NK-92 treated with Interleukin-12 subunit alpha and Interleukin-12 subunit beta, amount 100 ng/mL, for 24 hours (cell line): Measurements from ENCODE around the gene ANXA2R.
"Not testable (repeated sequence)": the region's sequence is repeated elsewhere in the genome, so short reads cannot be mapped to it uniquely, and the experiment has no call there.

Experiments
- DNase-seq: peaks from one replicate; lab custom pipeline; 2025; lab: John Stamatoyannopoulos, UW

Gene ANXA2R

GRCh38 chr5:43060020-43060419 lies 19.9 kb upstream of the ANXA2R start:
- DNase-seq: not testable (repeated sequence)

- DNase-seq: not testable (repeated sequence)
These were observed 15.0 kb upstream of the ANXA2R start for GRCh38 chr5:43055098-43055497.

GRCh38 chr5:43051684-43052083 lies 11.6 kb upstream of the ANXA2R start:
- no peak for DNase-seq

- DNase-seq: no peak
These were observed 10.3 kb upstream of the ANXA2R start for GRCh38 chr5:43050384-43050783.

- no peak for DNase-seq
These were observed 9.1 kb upstream of the ANXA2R start for GRCh38 chr5:43049236-43049635.

GRCh38 chr5:43046474-43046873 lies 6.4 kb upstream of the ANXA2R start:
- DNase-seq: no peak

GRCh38 chr5:43045236-43045635 lies 5.1 kb upstream of the ANXA2R start:
- DNase-seq: no peak

- DNase-seq: no peak
These were observed 4.2 kb upstream of the ANXA2R start for GRCh38 chr5:43044181-43044914.

- no peak for DNase-seq
These were observed 3.3 kb upstream of the ANXA2R start for GRCh38 chr5:43043400-43043756.

- DNase-seq: peak; percentile 86
These were observed 2.7 kb upstream of the ANXA2R start for GRCh38 chr5:43042626-43043399.

- DNase-seq: peak; percentile 90
These were observed 2.1 kb upstream of the ANXA2R start for GRCh38 chr5:43042176-43042625.

GRCh38 chr5:43041669-43042175 lies 1.6 kb upstream of the ANXA2R start:
- no peak for DNase-seq

GRCh38 chr5:43041110-43041668 lies 1.1 kb upstream of the ANXA2R start:
- DNase-seq: no peak

GRCh38 chr5:43039471-43040286 lies 440 bp downstream of the ANXA2R start:
- DNase-seq: peak; percentile 61

- DNase-seq: no peak
These were observed 1.0 kb downstream of the ANXA2R start for GRCh38 chr5:43039152-43039470.

- peak; percentile 42 for DNase-seq
These were observed 1.6 kb downstream of the ANXA2R start for GRCh38 chr5:43038496-43038989.

- no peak for DNase-seq
These were observed 2.3 kb downstream of the ANXA2R start for GRCh38 chr5:43037636-43038495.

GRCh38 chr5:43036856-43037635 lies 3.1 kb downstream of the ANXA2R start:
- DNase-seq: no peak

GRCh38 chr5:43036409-43036808 lies 3.7 kb downstream of the ANXA2R start:
- no peak for DNase-seq

- DNase-seq: no peak
These were observed 5.5 kb downstream of the ANXA2R start for GRCh38 chr5:43034591-43034968.
